Adrenal gland (tissue), 12 donors: ENCODE data around the gene SPO11. TPM values are rescaled to one million over a fixed set of nuclear protein-coding genes. Genes with fewer than 3 reads are reported as not detected.

ENCODE experiments used
- DNase-seq, 7 donors: peaks; one replicate each; pipeline ENCODE4 v3.0.0-alpha.2; 2019 to 2020
- H3K27ac ChIP-seq, 5 donors: fragments of 200-600 bp; sonication (generic) in 4 of 5; 1 replicate in 3 of 5; 2 replicates in 2 of 5; pipeline versions ENCODE4 v1.5.1 to v1.8.0; 2016 to 2020; ENCODE audit warnings: mild to moderate bottlenecking in 1 of 5
- H3K27me3 ChIP-seq: fragments of 200-600 bp; 2 replicates; pipeline ENCODE4 v1.8.0; 2021
- H3K36me3 ChIP-seq, 2 donors: fragments of 200-600 bp; replicated peaks in 1 of 2; 1 replicate in 1 of 2; 2 replicates in 1 of 2; pipeline versions ENCODE4 v1.5.1 to v1.8.0; 2018 to 2022
- H3K4me1 ChIP-seq, 2 donors: fragments of 200-600 bp; replicated peaks in 1 of 2; 1 replicate in 1 of 2; 2 replicates in 1 of 2; pipeline versions ENCODE4 v1.5.1 to v1.8.0; 2018 to 2021
- H3K4me3 ChIP-seq, 4 donors: fragments of 200-600 bp; sonication (generic) in 3 of 4; one replicate each; pipeline ENCODE4 v1.5.1; 2016 to 2018
- H3K9me3 ChIP-seq, 3 donors: fragments of 200-600 bp; sonication (generic) in 1 of 3; replicated peaks in 1 of 3; 1 replicate in 2 of 3; 2 replicates in 1 of 3; pipeline versions ENCODE4 v1.5.1 to v1.8.0; 2016 to 2021
- POLR2A ChIP-seq, 2 donors: fragments of 450-650 bp; IDR thresholded peaks; one replicate each; pipeline ENCODE4 v1.6.1; 2017; ENCODE audit warnings: antibody characterized with exemption in 2 of 2, mild to moderate bottlenecking in 2 of 2, moderate library complexity in 1 of 2
- WGBS, 4 donors: extraction: QIAGEN DNeasy Blood & Tissue Kit in 2 of 4; methylation state at CpG; one replicate each; pipeline versions ENCODE4 v1.1.5 to v1.1.7; 2013 to 2017; 5-methylcytosine and 5-hydroxymethylcytosine counted together
- intact Hi-C, 2 donors: fragments of 100-400 bp; cut with DNase I; formaldehyde crosslinking; loops; one replicate each; pipeline versions ENCODE4 v1.14.1 to v1.15.0; 2022 to 2023
- polyA plus RNA-seq, 3 donors: library from polyadenylated mRNA; stranded (reverse); fragments of 200-250 nt in 2 of 3; fragments of 350-450 nt in 1 of 3; fragmentation: Illumina TruSeq in 1 of 3; extraction: RNeasy Lipid Tissue Mini Kit (QIAGEN cat#74804) in 1 of 3; gene quantifications; one replicate each; pipeline ENCODE4 v1.2.3, GENCODE V29; 2013 to 2014
- total RNA-seq, 9 donors: library from RNA; depleted of rRNA in 4 of 9; stranded (reverse); fragments of >200 nt in 4 of 9; fragments of 120-200 nt in 1 of 9; fragmentation: NEBNext Ultra II Directional in 1 of 9; extraction: Animal tissue kit (Norgen Biotek cat#: 25700) in 1 of 9; gene quantifications; one replicate each; pipeline versions ENCODE4 v1.1.0 to v1.2.4, GENCODE V29; 2013 to 2023
- TF ChIP-seq, protein P1 (sequence below), 6 experiments: fragments of 450-650 bp in 4 of 6; fragments of 200-600 bp in 2 of 6; sonication (generic) in 1 of 6; IDR thresholded peaks; 1 replicate in 5 of 6; 2 replicates in 1 of 6; pipeline versions ENCODE4 v1.5.1 to v1.8.0; 2016 to 2021; ENCODE audit warnings: antibody characterized with exemption in 6 of 6, mild to moderate bottlenecking in 2 of 6, moderate library complexity in 1 of 6
- donor health status: healthy with polysubstance abuse.
- donor health status: Bipolar disorder and iron deficiency.
- donor health status: DM: yes; HTN: yes; CAD: no.
- donor health status: DM: no; HTN: no; CAD: no.
- donor health status: DM: no; HTN: no; CAD: no.
- donor health status: DM: yes; HTN: yes; CAD: no.

The SPO11 gene
- total and polyA plus RNA-seq, 12 donors, result not detected

DNA sequence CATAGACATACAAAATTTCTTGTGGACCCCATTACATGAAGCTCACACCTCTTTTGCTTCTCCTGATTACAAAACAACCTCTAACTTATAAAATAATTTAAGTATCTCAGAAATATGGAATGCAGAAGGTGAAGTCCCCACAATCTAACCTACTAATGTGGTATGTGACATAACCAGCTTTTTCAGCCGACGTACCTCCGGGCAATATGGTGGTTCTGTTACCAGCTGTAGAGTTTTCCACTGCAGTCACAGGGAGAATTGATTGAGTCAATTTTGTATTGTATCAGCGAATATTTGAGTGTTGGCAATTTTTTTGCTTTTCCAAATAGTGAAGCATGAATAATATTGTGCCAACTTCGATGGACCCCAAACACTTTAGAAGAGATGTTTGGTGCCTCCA is 15.7 kb upstream of the SPO11 start:
- 80 to 89% (median 83%) methylated on average over 5 of the region's 5 CpGs for WGBS, 4 donors
- intact Hi-C loops, result no loop called here
- Histone ChIP-seq H3K36me3 (no peaks in the 10 kb centered on the region), H3K27me3 (peaks cover 11% of the 10 kb centered on the region), H3K4me3 (no peak overlapping the region), H3K27ac (no peak overlapping the region), H3K9me3 (no peaks in the 10 kb centered on the region), H3K4me1 (no peaks in the 10 kb centered on the region)
- peak in 1 of 7 donors; percentile 4 for DNase-seq
- TF ChIP-seq, protein P1, sequence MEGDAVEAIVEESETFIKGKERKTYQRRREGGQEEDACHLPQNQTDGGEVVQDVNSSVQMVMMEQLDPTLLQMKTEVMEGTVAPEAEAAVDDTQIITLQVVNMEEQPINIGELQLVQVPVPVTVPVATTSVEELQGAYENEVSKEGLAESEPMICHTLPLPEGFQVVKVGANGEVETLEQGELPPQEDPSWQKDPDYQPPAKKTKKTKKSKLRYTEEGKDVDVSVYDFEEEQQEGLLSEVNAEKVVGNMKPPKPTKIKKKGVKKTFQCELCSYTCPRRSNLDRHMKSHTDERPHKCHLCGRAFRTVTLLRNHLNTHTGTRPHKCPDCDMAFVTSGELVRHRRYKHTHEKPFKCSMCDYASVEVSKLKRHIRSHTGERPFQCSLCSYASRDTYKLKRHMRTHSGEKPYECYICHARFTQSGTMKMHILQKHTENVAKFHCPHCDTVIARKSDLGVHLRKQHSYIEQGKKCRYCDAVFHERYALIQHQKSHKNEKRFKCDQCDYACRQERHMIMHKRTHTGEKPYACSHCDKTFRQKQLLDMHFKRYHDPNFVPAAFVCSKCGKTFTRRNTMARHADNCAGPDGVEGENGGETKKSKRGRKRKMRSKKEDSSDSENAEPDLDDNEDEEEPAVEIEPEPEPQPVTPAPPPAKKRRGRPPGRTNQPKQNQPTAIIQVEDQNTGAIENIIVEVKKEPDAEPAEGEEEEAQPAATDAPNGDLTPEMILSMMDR (IDR thresholded peaks at IDR 0.05), result no peak
- no peak for TF ChIP-seq POLR2A (IDR thresholded peaks at IDR 0.05)

DNA sequence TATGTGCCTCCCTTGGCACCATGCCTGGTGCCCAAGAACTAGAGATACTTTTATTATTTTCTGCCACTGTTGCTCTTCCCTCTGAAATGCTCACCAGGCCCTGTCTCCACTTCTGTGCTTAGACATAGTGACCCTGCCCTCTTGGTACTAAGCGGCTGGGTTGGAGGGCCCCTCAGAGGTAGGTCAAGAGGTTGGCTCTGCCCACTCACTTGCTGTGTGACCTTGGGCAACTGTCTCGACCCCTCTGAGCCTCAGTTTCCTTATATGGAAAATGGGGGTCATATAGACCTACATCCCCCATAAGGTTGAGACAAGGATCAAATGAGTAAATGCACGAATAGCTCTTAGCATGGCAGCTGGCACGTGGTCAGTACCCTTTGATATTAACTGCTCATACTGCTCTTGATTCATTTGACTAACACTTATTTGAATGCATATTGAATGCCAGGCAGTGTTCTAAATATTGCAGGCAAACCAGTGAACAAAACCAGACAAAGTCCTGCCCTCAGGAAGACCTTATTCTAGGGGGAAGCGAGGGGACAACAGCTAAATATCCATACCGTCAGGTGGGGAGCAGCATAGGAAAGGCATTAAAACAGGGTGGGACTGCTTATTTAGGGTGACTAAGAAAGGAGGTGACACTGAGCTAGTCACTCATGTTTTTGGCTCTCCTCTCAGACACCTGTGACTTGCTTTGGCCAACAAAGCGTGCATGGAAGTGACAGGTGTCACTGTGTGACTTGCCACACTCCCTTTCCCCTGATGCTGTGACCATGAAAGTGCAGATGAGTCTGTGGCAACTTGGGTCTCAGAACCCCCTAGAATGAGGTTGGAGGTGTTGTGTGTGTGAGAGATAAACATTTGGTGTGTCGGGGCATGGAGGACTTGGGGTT is 14.3 kb upstream of the SPO11 start:
- WGBS, 4 donors, result 70 to 79% (median 76%) methylated on average over 8 of the region's 8 CpGs
- Histone ChIP-seq H3K27ac (no peak overlapping the region), H3K27me3 (peaks cover 6% of the 10 kb centered on the region), H3K36me3 (no peaks in the 10 kb centered on the region), H3K9me3 (no peaks in the 10 kb centered on the region), H3K4me1 (no peaks in the 10 kb centered on the region), H3K4me3 (no peak overlapping the region)
- DNase-seq, result no peak
- intact Hi-C loops, result no loop called here
- TF ChIP-seq POLR2A (IDR thresholded peaks at IDR 0.05), result no peak
- TF ChIP-seq, protein P1 (IDR thresholded peaks at IDR 0.05), result no peak

DNA sequence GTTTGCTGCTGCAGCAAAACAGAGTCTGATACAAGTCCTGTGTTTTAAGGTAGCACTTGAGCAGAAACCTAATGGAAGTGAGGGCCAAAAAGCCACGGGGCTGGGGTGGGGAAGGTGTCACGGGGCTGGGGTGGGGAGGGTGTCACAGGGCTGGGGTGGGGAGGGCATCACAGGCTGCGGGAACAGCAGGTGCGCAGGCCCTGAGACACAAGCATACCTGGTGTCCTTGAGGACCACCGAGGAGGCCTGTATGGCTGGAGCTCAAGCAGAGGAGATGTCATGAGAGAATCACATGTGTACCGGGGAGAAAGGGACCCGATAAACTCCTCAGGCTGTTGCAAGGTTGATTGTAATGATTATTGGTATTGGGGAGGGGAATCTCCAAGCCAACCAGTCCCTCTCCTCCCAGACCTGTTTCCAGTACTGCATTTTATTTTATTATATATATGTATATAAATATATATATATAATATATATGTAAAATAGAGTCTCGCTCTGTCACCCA is 13.6 kb upstream of the SPO11 start:
- Histone ChIP-seq H3K4me1 (no peaks in the 10 kb centered on the region), H3K36me3 (no peaks in the 10 kb centered on the region), H3K4me3 (no peak overlapping the region), H3K9me3 (no peaks in the 10 kb centered on the region), H3K27ac (no peak overlapping the region), H3K27me3 (peaks cover 3% of the 10 kb centered on the region)
- DNase-seq, result no peak
- intact Hi-C loops, result no loop called here
- TF ChIP-seq, protein P1 (IDR thresholded peaks at IDR 0.05), result no peak
- WGBS, 4 donors, result 83 to 84% (median 83%) methylated on average over 8 of the region's 8 CpGs

DNA sequence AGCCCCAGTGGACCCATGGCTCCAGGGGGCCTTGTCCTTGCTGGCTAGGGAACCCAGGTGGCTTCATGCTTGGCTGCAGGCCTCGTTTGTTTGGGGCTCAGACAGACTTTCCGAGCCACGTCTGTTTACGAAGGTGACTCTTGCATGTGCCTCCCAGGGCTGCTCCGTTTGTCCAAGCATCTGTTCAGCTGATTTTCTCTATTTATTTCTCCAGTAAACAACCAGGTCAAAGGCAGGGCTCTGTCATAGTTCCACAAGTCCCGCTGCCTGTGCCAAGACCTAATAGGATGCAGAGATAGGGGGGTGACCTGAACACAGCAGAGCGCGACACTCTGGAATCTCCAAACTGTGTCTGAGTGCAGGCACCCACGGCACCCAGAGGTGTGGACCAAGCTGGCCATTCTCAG is 12.8 kb upstream of the SPO11 start:
- H3K27ac ChIP-seq, result no peak overlapping the region
- intact Hi-C loops, result no loop called here
- H3K27me3 ChIP-seq, result peaks cover 3% of the 10 kb centered on the region
- H3K36me3 ChIP-seq, result no peaks in the 10 kb centered on the region
- no peak for DNase-seq
- no peaks in the 10 kb centered on the region for H3K4me1 ChIP-seq
- H3K4me3 ChIP-seq, result no peak overlapping the region
- no peak for TF ChIP-seq POLR2A (IDR thresholded peaks at IDR 0.05)
- TF ChIP-seq, protein P1 (IDR thresholded peaks at IDR 0.05), result no peak
- no peaks in the 10 kb centered on the region for H3K9me3 ChIP-seq
- WGBS, 4 donors, result 75 to 80% (median 78%) methylated on average over 8 to 9 of the region's 9 CpGs
